ENCODE data around the gene KIRREL3.

The KIRREL3 gene

GRCh38 chr11:126766440-126766839, 234.1 kb downstream of the KIRREL3 start:
- no peak for DNase-seq

GRCh38 chr11:126765196-126765595, 235.4 kb downstream of the KIRREL3 start:
- DNase-seq: no peak

- no peak for DNase-seq
These were observed 236.3 kb downstream of the KIRREL3 start for GRCh38 chr11:126764231-126764630.

GRCh38 chr11:126756855-126757254, 243.7 kb downstream of the KIRREL3 start:
- DNase-seq: no peak

GRCh38 chr11:126756421-126756820, 244.1 kb downstream of the KIRREL3 start:
- no peak for DNase-seq

GRCh38 chr11:126755526-126755925, 245.0 kb downstream of the KIRREL3 start:
- DNase-seq: no peak

GRCh38 chr11:126754591-126755426, 245.8 kb downstream of the KIRREL3 start:
- no peak for DNase-seq

- no peak for DNase-seq
These were observed 246.6 kb downstream of the KIRREL3 start for GRCh38 chr11:126753990-126754389.

- no peak for DNase-seq
These were observed 249.3 kb downstream of the KIRREL3 start for GRCh38 chr11:126751242-126751641.

- DNase-seq: no peak
These were observed 251.8 kb downstream of the KIRREL3 start for GRCh38 chr11:126748793-126749192.

GRCh38 chr11:126748100-126748791, 252.3 kb downstream of the KIRREL3 start:
- no peak for DNase-seq

GRCh38 chr11:126747315-126747714, 253.3 kb downstream of the KIRREL3 start:
- DNase-seq: no peak

GRCh38 chr11:126746443-126746842, 254.1 kb downstream of the KIRREL3 start:
- no peak for DNase-seq

GRCh38 chr11:126744699-126745098, 255.9 kb downstream of the KIRREL3 start:
- DNase-seq: no peak

- DNase-seq: no peak
These were observed 256.9 kb downstream of the KIRREL3 start for GRCh38 chr11:126743628-126744027.

GRCh38 chr11:126742582-126742981, 258.0 kb downstream of the KIRREL3 start:
- DNase-seq: no peak

GRCh38 chr11:126740846-126741245, 259.7 kb downstream of the KIRREL3 start:
- DNase-seq: no peak

GRCh38 chr11:126739499-126740145, 260.9 kb downstream of the KIRREL3 start:
- DNase-seq: no peak

- DNase-seq: no peak
These were observed 262.1 kb downstream of the KIRREL3 start for GRCh38 chr11:126738295-126739031.

- no peak for DNase-seq
These were observed 263.6 kb downstream of the KIRREL3 start for GRCh38 chr11:126736682-126737572.

GRCh38 chr11:126734752-126735151, 265.8 kb downstream of the KIRREL3 start:
- DNase-seq: no peak

GRCh38 chr11:126733685-126734084, 266.9 kb downstream of the KIRREL3 start:
- peak; percentile 22 for DNase-seq

Data from NCI-H1694 (cell line).